WTC11 (cell line): Measurements from ENCODE around the gene SMOC2. TPM values are rescaled to one million over a fixed set of nuclear protein-coding genes. Genes with fewer than 3 reads are reported as not detected.

ENCODE experiments used
- ATAC-seq: fragments of 200-7000 bp; cut with Tn5 transposase; 2 replicates; pipeline ENCODE4 v1.10.0; 2021; ENCODE audit warnings: mild to moderate bottlenecking, moderate library complexity
- CTCF ChIA-PET: fragments of 300-600 bp; sonication (Branson Sonifier 250); formaldehyde crosslinking; loops from one replicate; lab custom pipeline; 2021; ENCODE audit warnings: antibody characterized with exemption; lab: Charles Lee
- POLR2A ChIA-PET: fragments of 350-600 bp; sonication (Branson Sonifier 250); formaldehyde crosslinking; loops from one replicate; lab custom pipeline; 2021; ENCODE audit warnings: antibody characterized with exemption; lab: Charles Lee
- DNase-seq: peaks from one replicate; pipeline ENCODE4 v3.0.0; 2021; ENCODE audit warnings: low spot score
- H3K27ac Mint-ChIP-seq: 2 replicates; pipeline ENCODE4 v1.8.0; 2021; ENCODE audit warnings: mixed read lengths
- H3K27me3 Mint-ChIP-seq: 2 replicates; pipeline ENCODE4 v1.8.0; 2021; ENCODE audit warnings: low read depth, mild to moderate bottlenecking, moderate library complexity, mixed read lengths
- H3K36me3 Mint-ChIP-seq: 2 replicates; pipeline ENCODE4 v1.8.0; 2021; ENCODE audit warnings: mixed read lengths
- H3K4me1 Mint-ChIP-seq: 2 replicates; pipeline ENCODE4 v1.8.0; 2022; ENCODE audit warnings: mixed read lengths
- H3K4me3 Mint-ChIP-seq: 2 replicates; pipeline ENCODE4 v1.8.0; 2021; ENCODE audit warnings: mild to moderate bottlenecking, moderate library complexity, mixed read lengths
- H3K9me3 Mint-ChIP-seq: 2 replicates; pipeline ENCODE4 v1.8.0; 2021; ENCODE audit warnings: mixed read lengths
- ARID4B ChIP-seq: sonication (generic); formaldehyde crosslinking; IDR thresholded peaks from 2 replicates; pipeline ENCODE4 v1.8.0; 2023; ENCODE audit warnings: missing genetic modification reagents, mild to moderate bottlenecking, borderline replicate concordance
- CREM ChIP-seq: sonication (generic); formaldehyde crosslinking; IDR thresholded peaks from 2 replicates; pipeline ENCODE4 v1.8.1; 2022; ENCODE audit warnings: mild to moderate bottlenecking, missing genetic modification reagents, moderate library complexity
- E2F1 ChIP-seq: sonication (generic); formaldehyde crosslinking; IDR thresholded peaks from 2 replicates; pipeline ENCODE4 v1.8.0; 2022; ENCODE audit warnings: mild to moderate bottlenecking, missing genetic modification reagents
- ELF4 ChIP-seq: sonication (generic); formaldehyde crosslinking; IDR thresholded peaks from 2 replicates; pipeline ENCODE4 v1.8.1; 2022; ENCODE audit warnings: low read depth, mild to moderate bottlenecking, moderate library complexity, missing genetic modification reagents
- ESRRA ChIP-seq: sonication (generic); formaldehyde crosslinking; IDR thresholded peaks from 2 replicates; pipeline ENCODE4 v1.8.1; 2022; ENCODE audit warnings: mild to moderate bottlenecking, missing genetic modification reagents, borderline replicate concordance
- FOXJ3 ChIP-seq: sonication (generic); formaldehyde crosslinking; IDR thresholded peaks from 2 replicates; pipeline ENCODE4 v1.9.0; 2021; ENCODE audit warnings: missing genetic modification reagents, mild to moderate bottlenecking, borderline replicate concordance
- HMGA2 ChIP-seq: fragments of 250-450 bp; sonication (Bioruptor Pico); IDR thresholded peaks from 2 replicates; pipeline ENCODE4 v1.4.0; 2021; ENCODE audit warnings: mild to moderate bottlenecking, moderate library complexity
- MXD4 ChIP-seq: fragments of 250-450 bp; sonication (Bioruptor Pico); IDR thresholded peaks from 2 replicates; pipeline ENCODE4 v1.8.0; 2021; ENCODE audit warnings: mild to moderate bottlenecking, moderate library complexity, borderline replicate concordance
- NFATC4 ChIP-seq: fragments of 250-450 bp; sonication (Bioruptor Pico); IDR thresholded peaks from 2 replicates; pipeline ENCODE4 v1.9.0; 2021; ENCODE audit warnings: mild to moderate bottlenecking
- NFE2L1 ChIP-seq: sonication (generic); formaldehyde crosslinking; IDR thresholded peaks from 2 replicates; pipeline ENCODE4 v1.8.1; 2023; ENCODE audit warnings: missing genetic modification reagents
- NR1H2 ChIP-seq: sonication (generic); formaldehyde crosslinking; IDR thresholded peaks from 2 replicates; pipeline ENCODE4 v1.9.0; 2021; ENCODE audit warnings: mild to moderate bottlenecking, moderate library complexity, missing genetic modification reagents
- RORB ChIP-seq: fragments of 250-450 bp; sonication (Bioruptor Pico); IDR thresholded peaks from 2 replicates; pipeline ENCODE4 v1.9.0; 2021; ENCODE audit warnings: mild to moderate bottlenecking
- TEAD1 ChIP-seq: sonication (generic); formaldehyde crosslinking; IDR thresholded peaks from 2 replicates; pipeline ENCODE4 v1.8.0; 2022; ENCODE audit warnings: mild to moderate bottlenecking, missing genetic modification reagents
- TP53 ChIP-seq: sonication (generic); formaldehyde crosslinking; IDR thresholded peaks from 2 replicates; pipeline ENCODE4 v1.8.1; 2023; ENCODE audit warnings: mild to moderate bottlenecking, missing genetic modification reagents
- USF1 ChIP-seq: sonication (generic); formaldehyde crosslinking; IDR thresholded peaks from 2 replicates; pipeline ENCODE4 v1.8.0; 2022; ENCODE audit warnings: mild to moderate bottlenecking, missing genetic modification reagents
- ZNF138 ChIP-seq: sonication (generic); formaldehyde crosslinking; conservative IDR thresholded peaks from 2 replicates; pipeline ENCODE4 v1.8.1; 2022; ENCODE audit warnings: mild to moderate bottlenecking, moderate library complexity, missing genetic modification reagents
- ZNF219 ChIP-seq: sonication (generic); formaldehyde crosslinking; IDR thresholded peaks from 2 replicates; pipeline ENCODE4 v1.8.0; 2023; ENCODE audit warnings: missing genetic modification reagents, mild to moderate bottlenecking, borderline replicate concordance
- ZNF416 ChIP-seq: fragments of 250-450 bp; sonication (Bioruptor Pico); IDR thresholded peaks from 2 replicates; pipeline ENCODE4 v1.9.0; 2021; ENCODE audit warnings: mild to moderate bottlenecking, inconsistent platforms
- ZNF512 ChIP-seq: sonication (generic); formaldehyde crosslinking; IDR thresholded peaks from 2 replicates; pipeline ENCODE4 v1.8.1; 2022; ENCODE audit warnings: missing genetic modification reagents, borderline replicate concordance
- total RNA-seq: library from RNA; stranded (reverse); gene quantifications from 3 replicates; pipeline ENCODE4 v1.2.3, GENCODE V29; 2021
- TF ChIP-seq, protein P1 (sequence below): sonication (generic); formaldehyde crosslinking; IDR thresholded peaks from 2 replicates; pipeline ENCODE4 v1.8.0; 2023; ENCODE audit warnings: mild to moderate bottlenecking, missing genetic modification reagents
- TF ChIP-seq, protein P2 (sequence below): sonication (generic); formaldehyde crosslinking; IDR thresholded peaks from 2 replicates; pipeline ENCODE4 v1.8.1; 2023; ENCODE audit warnings: mild to moderate bottlenecking, missing genetic modification reagents
- TF ChIP-seq, protein P3 (sequence below): fragments of 250-450 bp; sonication (Bioruptor Pico); IDR thresholded peaks from 2 replicates; pipeline ENCODE4 v2.1.2; 2022; ENCODE audit warnings: mild to moderate bottlenecking, moderate library complexity

The SMOC2 gene
- total RNA-seq, 1 experiment from 2014 or later = 3.9 TPM

GRCh38 chr6:168643401-168643800 is 202.4 kb downstream of the SMOC2 start (continued):
- TF ChIP-seq E2F1 (CRISPR knock-in tag) (no peak), MXD4 (CRISPR knock-in tag) (no peak), TP53 (CRISPR knock-in tag) (no peak), TEAD1 (CRISPR knock-in tag) (no peak), FOXJ3 (CRISPR knock-in tag) (no peak), HMGA2 (CRISPR knock-in tag) (no peak), NR1H2 (CRISPR knock-in tag) (no peak), NFE2L1 (no peak), ARID4B (no peak), ZNF219 (CRISPR knock-in tag) (no peak)
- TF ChIP-seq, all 79 proteins: peak for 0

DNA sequence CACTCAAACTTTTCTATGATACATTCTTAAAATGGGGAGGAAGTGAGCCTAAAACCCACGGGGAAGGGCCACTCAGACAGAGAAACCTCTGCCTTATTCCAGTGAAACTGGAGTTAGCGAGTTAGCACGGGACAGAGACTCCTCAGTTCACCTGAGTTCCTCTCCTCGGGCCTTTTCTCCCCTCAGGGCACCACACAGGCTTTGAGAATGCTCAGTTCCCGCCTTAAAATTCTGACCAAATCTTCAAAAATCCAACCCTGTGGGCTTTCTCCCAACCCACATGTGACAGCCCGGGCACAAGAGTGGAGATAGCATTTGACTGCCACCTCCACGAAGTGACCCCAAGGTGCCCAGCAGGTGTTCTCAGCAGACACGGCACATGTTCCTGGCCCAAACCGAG is 204.3 kb downstream of the SMOC2 start:
- no peak overlapping the region for H3K27ac Mint-ChIP-seq
- POLR2A ChIA-PET = no interaction called here
- H3K36me3 Mint-ChIP-seq = no peaks in the 10 kb centered on the region
- ATAC-seq = no peak
- CTCF ChIA-PET = no interaction called here
- no peaks in the 10 kb centered on the region for H3K9me3 Mint-ChIP-seq
- DNase-seq = no peak
- H3K4me1 Mint-ChIP-seq = peaks cover 47% of the 10 kb centered on the region
- H3K4me3 Mint-ChIP-seq = no peak overlapping the region
- H3K27me3 Mint-ChIP-seq = no peaks in the 10 kb centered on the region; the same call in 1 of the 2 replicates
- TF ChIP-seq, protein P1, sequence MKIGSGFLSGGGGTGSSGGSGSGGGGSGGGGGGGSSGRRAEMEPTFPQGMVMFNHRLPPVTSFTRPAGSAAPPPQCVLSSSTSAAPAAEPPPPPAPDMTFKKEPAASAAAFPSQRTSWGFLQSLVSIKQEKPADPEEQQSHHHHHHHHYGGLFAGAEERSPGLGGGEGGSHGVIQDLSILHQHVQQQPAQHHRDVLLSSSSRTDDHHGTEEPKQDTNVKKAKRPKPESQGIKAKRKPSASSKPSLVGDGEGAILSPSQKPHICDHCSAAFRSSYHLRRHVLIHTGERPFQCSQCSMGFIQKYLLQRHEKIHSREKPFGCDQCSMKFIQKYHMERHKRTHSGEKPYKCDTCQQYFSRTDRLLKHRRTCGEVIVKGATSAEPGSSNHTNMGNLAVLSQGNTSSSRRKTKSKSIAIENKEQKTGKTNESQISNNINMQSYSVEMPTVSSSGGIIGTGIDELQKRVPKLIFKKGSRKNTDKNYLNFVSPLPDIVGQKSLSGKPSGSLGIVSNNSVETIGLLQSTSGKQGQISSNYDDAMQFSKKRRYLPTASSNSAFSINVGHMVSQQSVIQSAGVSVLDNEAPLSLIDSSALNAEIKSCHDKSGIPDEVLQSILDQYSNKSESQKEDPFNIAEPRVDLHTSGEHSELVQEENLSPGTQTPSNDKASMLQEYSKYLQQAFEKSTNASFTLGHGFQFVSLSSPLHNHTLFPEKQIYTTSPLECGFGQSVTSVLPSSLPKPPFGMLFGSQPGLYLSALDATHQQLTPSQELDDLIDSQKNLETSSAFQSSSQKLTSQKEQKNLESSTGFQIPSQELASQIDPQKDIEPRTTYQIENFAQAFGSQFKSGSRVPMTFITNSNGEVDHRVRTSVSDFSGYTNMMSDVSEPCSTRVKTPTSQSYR (CRISPR knock-in tag) = no peak
- TF ChIP-seq, protein P2, sequence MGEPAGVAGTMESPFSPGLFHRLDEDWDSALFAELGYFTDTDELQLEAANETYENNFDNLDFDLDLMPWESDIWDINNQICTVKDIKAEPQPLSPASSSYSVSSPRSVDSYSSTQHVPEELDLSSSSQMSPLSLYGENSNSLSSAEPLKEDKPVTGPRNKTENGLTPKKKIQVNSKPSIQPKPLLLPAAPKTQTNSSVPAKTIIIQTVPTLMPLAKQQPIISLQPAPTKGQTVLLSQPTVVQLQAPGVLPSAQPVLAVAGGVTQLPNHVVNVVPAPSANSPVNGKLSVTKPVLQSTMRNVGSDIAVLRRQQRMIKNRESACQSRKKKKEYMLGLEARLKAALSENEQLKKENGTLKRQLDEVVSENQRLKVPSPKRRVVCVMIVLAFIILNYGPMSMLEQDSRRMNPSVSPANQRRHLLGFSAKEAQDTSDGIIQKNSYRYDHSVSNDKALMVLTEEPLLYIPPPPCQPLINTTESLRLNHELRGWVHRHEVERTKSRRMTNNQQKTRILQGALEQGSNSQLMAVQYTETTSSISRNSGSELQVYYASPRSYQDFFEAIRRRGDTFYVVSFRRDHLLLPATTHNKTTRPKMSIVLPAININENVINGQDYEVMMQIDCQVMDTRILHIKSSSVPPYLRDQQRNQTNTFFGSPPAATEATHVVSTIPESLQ = no peak
- no peak for TF ChIP-seq CREM (CRISPR knock-in tag)
- TF ChIP-seq ZNF138 = no peak
- TF ChIP-seq NFATC4 (CRISPR knock-in tag) = no peak
- no peak for TF ChIP-seq ZNF416 (CRISPR knock-in tag)
- no peak for TF ChIP-seq RORB (CRISPR knock-in tag)
- TF ChIP-seq ELF4 (CRISPR knock-in tag) = no peak
- no peak for TF ChIP-seq NFE2L1
- TF ChIP-seq ZNF219 (CRISPR knock-in tag) = no peak
- no peak for TF ChIP-seq HMGA2 (CRISPR knock-in tag)
- no peak for TF ChIP-seq FOXJ3 (CRISPR knock-in tag)
- no peak for TF ChIP-seq ESRRA (CRISPR knock-in tag)
- no peak for TF ChIP-seq ZNF512 (CRISPR knock-in tag)
- TF ChIP-seq, protein P3, sequence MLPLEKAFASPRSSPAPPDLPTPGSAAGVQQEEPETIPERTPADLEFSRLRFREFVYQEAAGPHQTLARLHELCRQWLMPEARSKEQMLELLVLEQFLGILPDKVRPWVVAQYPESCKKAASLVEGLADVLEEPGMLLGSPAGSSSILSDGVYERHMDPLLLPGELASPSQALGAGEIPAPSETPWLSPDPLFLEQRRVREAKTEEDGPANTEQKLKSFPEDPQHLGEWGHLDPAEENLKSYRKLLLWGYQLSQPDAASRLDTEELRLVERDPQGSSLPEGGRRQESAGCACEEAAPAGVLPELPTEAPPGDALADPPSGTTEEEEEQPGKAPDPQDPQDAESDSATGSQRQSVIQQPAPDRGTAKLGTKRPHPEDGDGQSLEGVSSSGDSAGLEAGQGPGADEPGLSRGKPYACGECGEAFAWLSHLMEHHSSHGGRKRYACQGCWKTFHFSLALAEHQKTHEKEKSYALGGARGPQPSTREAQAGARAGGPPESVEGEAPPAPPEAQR (CRISPR knock-in tag) = no peak
- TF ChIP-seq USF1 (CRISPR knock-in tag) = no peak
